ENCODE results near the gene HOXD13.

GRCh38 chr2:176107731-176108181 is 15.2 kb downstream of the HOXD13 start:
- no peak for TF ChIP-seq RAD21 (IDR thresholded peaks at IDR 0.05 in 1 of 2, conservative IDR thresholded peaks at IDR 0.05 in 1 of 2; ENCODE audit: low read depth in 2 of 2, low read length in 2 of 2)
- TF ChIP-seq RNF2 (IDR thresholded peaks at IDR 0.05; ENCODE audit: borderline replicate concordance, low read depth, low read length, missing control alignments, poor library complexity, severe bottlenecking) = no peak
- TF ChIP-seq CTCF (IDR thresholded peaks at IDR 0.05; ENCODE audit: control extremely low read depth in 1 of 3, insufficient read depth in 1 of 3, low read depth in 1 of 3, low read length in 3 of 3) = no peak
- no peak for TF ChIP-seq SP1 (IDR thresholded peaks at IDR 0.05; ENCODE audit: low read depth, low read length)

All from H1 (cell line).